ENCODE data around the gene ERI3.

DNA sequence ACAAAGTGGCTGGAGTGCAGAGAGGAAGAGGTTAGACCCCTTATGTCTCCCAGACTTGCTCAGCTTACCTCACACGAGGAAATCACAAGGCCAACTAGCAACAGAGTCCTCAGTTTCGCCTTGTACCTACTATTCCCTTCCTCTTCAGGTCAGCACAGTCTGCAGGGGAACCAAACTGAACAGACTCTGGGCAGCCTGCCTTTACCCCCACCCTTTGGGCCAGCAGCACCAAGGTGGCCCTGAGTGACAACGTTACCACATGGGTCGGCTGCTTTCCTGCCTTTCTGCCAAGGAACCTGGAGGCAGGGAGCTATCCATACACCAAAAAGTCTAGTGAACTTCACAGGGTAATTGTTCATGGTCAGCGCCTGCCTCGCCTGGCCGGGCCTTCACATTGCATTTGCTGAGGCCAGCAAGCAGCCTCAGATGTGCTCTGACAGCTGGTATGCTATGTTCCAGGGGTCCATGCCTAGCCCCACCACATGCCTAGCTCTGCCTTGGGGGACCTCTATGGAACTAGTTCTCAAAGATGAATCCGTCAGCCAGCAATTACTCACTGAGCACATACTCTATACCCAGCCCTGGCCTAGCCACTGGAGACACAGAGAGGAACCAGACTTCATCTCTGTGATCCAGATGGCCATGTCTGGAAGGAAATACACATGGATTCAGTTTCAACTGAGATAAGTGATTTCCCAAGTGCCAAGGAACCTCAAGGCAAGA, 72.2 kb downstream of the ERI3 start:
- TF ChIP-seq, protein P1, sequence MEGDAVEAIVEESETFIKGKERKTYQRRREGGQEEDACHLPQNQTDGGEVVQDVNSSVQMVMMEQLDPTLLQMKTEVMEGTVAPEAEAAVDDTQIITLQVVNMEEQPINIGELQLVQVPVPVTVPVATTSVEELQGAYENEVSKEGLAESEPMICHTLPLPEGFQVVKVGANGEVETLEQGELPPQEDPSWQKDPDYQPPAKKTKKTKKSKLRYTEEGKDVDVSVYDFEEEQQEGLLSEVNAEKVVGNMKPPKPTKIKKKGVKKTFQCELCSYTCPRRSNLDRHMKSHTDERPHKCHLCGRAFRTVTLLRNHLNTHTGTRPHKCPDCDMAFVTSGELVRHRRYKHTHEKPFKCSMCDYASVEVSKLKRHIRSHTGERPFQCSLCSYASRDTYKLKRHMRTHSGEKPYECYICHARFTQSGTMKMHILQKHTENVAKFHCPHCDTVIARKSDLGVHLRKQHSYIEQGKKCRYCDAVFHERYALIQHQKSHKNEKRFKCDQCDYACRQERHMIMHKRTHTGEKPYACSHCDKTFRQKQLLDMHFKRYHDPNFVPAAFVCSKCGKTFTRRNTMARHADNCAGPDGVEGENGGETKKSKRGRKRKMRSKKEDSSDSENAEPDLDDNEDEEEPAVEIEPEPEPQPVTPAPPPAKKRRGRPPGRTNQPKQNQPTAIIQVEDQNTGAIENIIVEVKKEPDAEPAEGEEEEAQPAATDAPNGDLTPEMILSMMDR (conservative IDR thresholded peaks at IDR 0.05; ENCODE audit: low read length): no peak
- TF ChIP-seq EZH2phosphoT487 (IDR thresholded peaks at IDR 0.05; ENCODE audit: borderline replicate concordance): no peak
